ENCODE measurements around the gene VAMP5.

DNA sequence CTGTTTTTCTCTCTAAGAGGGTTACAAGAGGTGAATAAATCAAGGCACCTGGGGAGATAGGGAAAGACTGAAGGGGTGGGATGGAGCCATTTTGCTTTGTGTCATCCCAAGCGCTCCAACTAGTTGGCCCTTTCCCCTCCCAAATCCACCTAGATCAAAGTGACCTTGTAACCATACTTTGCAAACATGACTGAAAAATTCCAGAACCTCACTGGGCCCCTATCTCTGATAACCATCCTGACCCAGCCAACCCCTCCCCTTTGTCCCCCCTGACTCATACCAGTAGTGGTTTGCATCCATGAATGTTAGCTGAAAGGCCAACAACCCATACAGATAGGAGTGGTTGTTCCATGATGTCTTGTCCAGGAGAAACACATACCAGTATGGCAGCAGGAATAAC, 26.1 kb upstream of the VAMP5 start:
- TF ChIP-seq, protein P1, sequence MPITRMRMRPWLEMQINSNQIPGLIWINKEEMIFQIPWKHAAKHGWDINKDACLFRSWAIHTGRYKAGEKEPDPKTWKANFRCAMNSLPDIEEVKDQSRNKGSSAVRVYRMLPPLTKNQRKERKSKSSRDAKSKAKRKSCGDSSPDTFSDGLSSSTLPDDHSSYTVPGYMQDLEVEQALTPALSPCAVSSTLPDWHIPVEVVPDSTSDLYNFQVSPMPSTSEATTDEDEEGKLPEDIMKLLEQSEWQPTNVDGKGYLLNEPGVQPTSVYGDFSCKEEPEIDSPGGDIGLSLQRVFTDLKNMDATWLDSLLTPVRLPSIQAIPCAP (CRISPR knock-in tag; IDR thresholded peaks at IDR 0.05), result no peak
- TF ChIP-seq, protein P2, sequence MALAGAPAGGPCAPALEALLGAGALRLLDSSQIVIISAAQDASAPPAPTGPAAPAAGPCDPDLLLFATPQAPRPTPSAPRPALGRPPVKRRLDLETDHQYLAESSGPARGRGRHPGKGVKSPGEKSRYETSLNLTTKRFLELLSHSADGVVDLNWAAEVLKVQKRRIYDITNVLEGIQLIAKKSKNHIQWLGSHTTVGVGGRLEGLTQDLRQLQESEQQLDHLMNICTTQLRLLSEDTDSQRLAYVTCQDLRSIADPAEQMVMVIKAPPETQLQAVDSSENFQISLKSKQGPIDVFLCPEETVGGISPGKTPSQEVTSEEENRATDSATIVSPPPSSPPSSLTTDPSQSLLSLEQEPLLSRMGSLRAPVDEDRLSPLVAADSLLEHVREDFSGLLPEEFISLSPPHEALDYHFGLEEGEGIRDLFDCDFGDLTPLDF (CRISPR knock-in tag; IDR thresholded peaks at IDR 0.05), result no peak
